GM10266 (cell line): ENCODE data around the gene CACNG4.

Experiments
- DNase-seq: peaks from one replicate; pipeline ENCODE4 v3.0.0; 2012; ENCODE audit errors: extremely low spot score
- TF ChIP-seq, protein P1 (sequence below): IDR thresholded peaks from 2 replicates; pipeline ENCODE4 v1.5.1; 2012; ENCODE audit warnings: mild to moderate bottlenecking, low read depth; ENCODE audit not compliant: control insufficient read depth, insufficient read depth; ENCODE audit errors: missing control alignments

The CACNG4 gene

DNA sequence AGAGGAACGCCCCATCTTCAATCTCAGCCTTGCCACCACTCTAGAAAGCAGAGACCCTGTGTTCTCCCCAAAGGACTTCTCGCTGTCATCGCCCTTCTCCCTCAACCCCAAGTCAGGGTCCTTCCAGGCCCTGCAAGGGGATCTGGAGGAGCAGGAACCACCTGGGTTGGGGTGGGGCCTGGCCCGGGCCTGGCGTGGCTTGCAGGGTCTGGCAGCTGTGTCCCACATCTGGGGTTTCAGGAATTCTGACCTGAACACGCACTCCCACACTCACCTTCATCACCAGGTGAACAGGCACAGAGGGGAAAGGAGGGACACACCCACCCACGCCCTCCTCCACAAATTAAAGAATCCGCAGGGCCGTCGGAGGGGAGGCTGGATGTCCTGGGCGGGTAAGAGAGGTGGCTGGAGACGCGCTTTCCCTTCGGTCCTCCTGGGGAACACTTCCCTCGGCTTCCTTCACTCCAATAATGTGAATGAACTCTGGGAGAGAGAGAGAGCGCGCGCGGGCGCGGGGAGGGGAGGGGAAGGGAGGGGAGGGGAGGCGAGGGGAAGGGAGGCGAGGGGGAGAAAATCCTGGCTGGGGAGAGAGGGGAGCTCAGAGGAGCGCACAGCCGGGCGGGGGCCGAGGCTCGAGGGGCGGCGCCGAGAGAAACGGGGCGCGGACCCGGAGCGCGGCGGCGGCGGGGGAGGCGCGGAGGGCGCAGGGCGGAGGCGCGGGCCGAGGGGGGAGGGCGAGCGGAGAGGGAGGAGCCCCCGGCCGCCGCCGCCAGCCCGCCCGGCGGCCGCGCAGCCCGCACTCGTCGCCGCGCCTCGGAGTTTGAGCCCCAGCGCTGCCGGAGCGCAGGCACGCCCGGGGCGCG, at the start of gene CACNG4:
Gene CACNG4 (plus strand): TSS at position 799 of the 863 bp plus-strand sequence. CDS start 205 bp downstream, outside the sequence.
- TF ChIP-seq, protein P1, sequence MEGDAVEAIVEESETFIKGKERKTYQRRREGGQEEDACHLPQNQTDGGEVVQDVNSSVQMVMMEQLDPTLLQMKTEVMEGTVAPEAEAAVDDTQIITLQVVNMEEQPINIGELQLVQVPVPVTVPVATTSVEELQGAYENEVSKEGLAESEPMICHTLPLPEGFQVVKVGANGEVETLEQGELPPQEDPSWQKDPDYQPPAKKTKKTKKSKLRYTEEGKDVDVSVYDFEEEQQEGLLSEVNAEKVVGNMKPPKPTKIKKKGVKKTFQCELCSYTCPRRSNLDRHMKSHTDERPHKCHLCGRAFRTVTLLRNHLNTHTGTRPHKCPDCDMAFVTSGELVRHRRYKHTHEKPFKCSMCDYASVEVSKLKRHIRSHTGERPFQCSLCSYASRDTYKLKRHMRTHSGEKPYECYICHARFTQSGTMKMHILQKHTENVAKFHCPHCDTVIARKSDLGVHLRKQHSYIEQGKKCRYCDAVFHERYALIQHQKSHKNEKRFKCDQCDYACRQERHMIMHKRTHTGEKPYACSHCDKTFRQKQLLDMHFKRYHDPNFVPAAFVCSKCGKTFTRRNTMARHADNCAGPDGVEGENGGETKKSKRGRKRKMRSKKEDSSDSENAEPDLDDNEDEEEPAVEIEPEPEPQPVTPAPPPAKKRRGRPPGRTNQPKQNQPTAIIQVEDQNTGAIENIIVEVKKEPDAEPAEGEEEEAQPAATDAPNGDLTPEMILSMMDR: no peak
- DNase-seq: no peak

DNA sequence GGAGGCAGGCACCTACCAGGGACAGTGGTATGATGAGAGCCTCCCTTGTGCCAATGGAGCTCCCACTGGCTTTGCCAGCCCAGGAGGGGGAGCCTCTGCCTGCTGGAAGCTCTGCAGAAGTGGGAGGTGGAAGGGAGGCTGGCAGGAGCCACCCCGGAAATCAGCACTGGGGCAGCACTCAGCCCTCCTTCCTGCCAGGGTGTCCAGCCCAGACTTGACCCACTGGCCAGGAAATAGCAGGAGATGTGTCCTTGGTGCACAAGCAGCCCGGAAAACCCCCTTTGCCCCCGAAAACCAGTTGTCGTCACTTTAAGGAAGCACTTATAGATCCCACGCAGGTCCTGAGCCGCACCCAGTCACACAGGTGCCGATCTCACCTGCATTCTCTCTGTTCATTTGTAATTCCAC, 49.3 kb upstream of the CACNG4 start:
- TF ChIP-seq, protein P1: no peak
- DNase-seq: no peak

DNA sequence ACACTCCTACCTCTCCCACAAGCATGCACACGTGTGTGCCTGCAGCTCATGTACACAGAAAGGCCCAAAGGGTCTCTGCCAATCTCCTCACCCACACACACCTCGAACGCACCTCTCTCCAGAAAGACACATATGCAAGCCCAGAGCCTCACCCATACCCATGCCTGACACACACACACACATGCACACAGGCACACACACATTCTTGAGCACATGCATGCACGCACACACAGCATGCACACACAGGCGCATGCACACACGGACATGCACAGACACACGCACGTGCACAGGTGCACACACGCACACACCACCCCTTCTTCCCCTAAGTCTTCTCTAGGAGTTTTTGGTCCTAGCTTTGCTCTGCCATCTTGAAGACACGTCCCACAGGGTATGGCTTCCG, 48.7 kb upstream of the CACNG4 start:
- no peak for DNase-seq
- TF ChIP-seq, protein P1: no peak

DNA sequence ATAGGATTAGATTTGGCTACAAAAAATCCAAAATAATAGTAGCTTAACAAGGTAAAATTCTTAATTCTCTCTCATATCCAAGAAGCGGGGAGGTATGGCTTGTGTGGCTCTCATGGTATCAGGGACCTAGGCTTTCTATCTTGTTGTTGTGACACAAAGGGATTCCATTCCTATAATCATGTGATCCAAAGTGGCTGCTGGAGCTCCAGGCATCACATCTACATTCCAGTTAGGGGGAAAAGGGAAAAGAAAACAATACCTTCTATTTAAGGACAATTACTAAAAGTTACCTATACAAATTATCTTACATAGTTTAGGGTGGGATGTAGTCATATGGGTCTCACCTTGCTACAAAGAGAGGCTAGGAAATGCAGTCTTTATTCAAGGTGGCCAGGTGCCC, 47.6 kb upstream of the CACNG4 start:
- TF ChIP-seq, protein P1: no peak
- DNase-seq: no peak

DNA sequence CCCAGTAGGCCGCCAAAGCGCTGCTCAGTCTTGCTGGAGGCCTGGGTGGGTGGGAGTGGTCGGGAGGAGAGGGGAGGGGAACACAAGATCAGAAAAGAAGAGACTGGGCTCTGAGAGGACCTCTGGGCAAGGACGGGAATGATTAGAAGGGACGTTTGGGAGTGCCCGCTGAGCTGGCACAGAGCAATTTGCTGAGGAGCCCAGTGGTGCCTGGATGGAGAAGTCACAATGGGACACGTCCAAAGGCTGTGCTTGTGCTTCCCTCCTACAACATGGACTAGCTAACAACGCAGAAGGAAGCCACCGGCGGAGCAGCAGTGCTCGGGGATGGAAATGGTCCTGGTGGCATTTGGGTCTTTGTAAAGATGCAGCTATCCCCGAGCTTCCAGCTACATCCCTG, 45.6 kb upstream of the CACNG4 start:
- DNase-seq: no peak
- TF ChIP-seq, protein P1: no peak

DNA sequence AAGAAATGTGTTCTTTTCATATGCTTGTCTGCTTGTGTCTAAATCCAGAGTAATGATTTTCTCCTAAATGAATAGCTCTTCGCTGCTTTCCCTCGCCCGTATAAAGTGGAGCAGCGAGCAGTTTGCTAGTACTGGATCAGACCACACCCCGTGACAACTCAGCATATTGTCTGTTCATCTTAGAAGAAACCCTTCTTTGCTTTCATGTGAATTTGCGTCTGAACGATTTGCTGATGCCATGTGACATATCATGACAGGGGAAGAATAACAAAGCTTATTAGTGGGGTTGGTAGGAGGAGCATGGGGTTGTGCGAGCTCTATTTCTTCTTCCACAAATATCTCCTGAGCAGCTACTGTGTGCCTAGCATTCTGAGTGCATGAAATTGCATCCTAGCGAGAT, 44.1 kb upstream of the CACNG4 start:
- TF ChIP-seq, protein P1: no peak
- no peak for DNase-seq

DNA sequence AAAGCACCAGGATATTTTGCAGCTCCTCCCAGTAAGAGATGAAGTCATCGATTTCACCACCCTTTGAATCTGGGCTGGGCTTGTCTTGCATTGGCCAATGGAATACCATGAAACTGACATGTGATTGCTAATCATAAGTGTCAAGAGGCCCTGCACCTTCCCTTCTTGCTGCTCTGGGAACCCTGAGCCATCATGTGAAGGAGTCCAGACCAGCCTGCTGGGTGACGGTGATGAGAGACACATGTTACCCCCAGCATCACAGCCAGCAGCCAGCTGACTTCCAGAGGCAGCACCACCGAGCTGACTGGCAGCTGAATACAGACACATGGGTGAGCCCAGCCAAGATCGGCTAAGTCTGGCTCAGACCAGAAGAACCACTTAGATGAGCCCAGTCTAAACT, 43.6 kb upstream of the CACNG4 start:
- TF ChIP-seq, protein P1: no peak
- no peak for DNase-seq
